Measurements from ENCODE around the gene NUP98. TPM values are rescaled to one million over a fixed set of nuclear protein-coding genes. Genes with fewer than 3 reads are reported as not detected.
"Not testable (repeated sequence)": the region's sequence is repeated elsewhere in the genome, so short reads cannot be mapped to it uniquely, and the experiment has no call there.

Gene NUP98
- total RNA-seq, 2 experiments from 2014 or later: 106 to 108 TPM

DNA sequence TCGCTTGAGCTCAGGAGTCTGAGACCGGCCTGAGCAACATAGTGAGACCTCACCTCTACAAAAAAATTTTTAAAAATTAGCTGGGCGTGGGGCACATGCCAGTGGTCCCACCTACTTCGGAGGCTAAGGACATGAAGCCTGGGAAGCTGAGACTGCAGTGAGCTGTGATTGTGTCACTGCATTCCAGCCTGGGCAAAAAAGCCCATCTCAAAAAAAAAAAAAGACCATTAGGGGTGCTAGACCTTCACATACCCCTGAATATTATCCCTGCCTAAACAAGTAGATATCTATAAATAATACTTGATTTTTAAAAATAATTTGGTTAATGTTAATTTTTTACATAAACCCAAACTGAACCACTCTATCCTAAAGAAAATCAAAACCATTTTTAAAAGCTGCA is 24.2 kb downstream of the NUP98 start:
- H3K9me3 Mint-ChIP-seq (ENCODE audit: insufficient read depth): no peaks in the 10 kb centered on the region
- H3K36me3 Mint-ChIP-seq (ENCODE audit: low read depth): peaks cover 63% of the 10 kb centered on the region
- CTCF ChIA-PET: interaction anchor here (2.7 kb wide), 1 partner anchor 35 kb away, joined by 17 read pairs; the partner anchor contains the start of gene PGAP2
- H3K27ac Mint-ChIP-seq: no peak overlapping the region
- DNase-seq (no peak), ATAC-seq (no peak)
- H3K4me1 Mint-ChIP-seq (ENCODE audit: low read depth): no peaks in the 10 kb centered on the region
- no peak overlapping the region for H3K4me3 Mint-ChIP-seq
- POLR2A ChIA-PET: interaction anchor here (0.5 to 0.6 kb wide), 2 partner anchors 23 to 211 kb away, joined by 3 read pairs; no protein-coding TSS in a partner anchor
- H3K27me3 Mint-ChIP-seq (ENCODE audit: low read depth): no peaks in the 10 kb centered on the region

DNA sequence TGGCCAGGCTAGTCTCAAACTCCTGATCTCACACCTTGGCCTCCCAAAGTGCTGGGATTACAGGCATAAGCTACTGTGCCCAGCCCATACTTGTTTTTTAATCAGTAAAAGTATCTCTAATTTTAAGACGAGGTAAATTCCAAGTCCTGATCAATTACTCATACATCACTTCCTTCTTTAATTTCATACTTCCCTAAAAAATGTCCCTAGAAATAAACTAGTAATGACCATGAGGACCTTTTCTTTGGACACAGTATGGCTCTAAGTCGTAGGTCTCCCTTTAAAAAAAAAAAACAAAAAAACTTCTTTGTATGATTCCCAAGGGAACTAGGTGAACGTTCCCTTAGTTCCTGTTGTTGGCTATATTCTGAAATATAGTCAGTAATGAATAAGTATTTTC is 29.8 kb downstream of the NUP98 start:
- Mint-ChIP-seq H3K4me3 (no peak overlapping the region), H3K27ac (no peak overlapping the region), H3K27me3 (ENCODE audit: low read depth) (no peaks in the 10 kb centered on the region), H3K9me3 (ENCODE audit: insufficient read depth) (no peaks in the 10 kb centered on the region), H3K4me1 (ENCODE audit: low read depth) (no peaks in the 10 kb centered on the region), H3K36me3 (ENCODE audit: low read depth) (peaks cover 69% of the 10 kb centered on the region)
- ATAC-seq: no peak
- no peak for DNase-seq
- ChIA-PET POLR2A (no interaction called here), CTCF (no interaction called here)

DNA sequence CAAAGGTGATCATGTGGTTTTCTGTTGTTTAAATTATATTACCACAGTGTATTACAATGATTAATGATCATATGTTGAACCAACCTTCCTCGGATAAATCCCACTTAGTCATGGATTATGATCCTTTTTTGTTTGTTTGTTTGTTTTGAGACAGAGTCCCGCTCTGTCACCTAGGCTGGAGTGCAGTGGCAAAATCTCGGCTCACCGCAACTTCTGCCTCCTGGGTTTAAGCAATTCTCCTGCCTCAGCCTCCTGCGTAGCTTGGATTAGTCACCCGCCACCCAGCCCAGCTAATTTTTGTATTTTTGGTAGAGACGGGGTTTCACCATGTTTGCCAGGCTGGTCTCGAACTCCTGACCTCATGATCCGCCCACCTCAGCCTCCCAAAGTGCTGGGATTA is 30.5 kb downstream of the NUP98 start:
- H3K27me3 Mint-ChIP-seq (ENCODE audit: low read depth); POLR2A ChIA-PET; H3K4me3 Mint-ChIP-seq; H3K4me1 Mint-ChIP-seq (ENCODE audit: low read depth); H3K9me3 Mint-ChIP-seq (ENCODE audit: insufficient read depth); H3K27ac Mint-ChIP-seq; DNase-seq; ATAC-seq: not testable (repeated sequence)
- peaks cover 70% of the 10 kb centered on the region for H3K36me3 Mint-ChIP-seq (ENCODE audit: low read depth)
- CTCF ChIA-PET: interaction anchor here (0.6 kb wide), 1 partner anchor 43 kb away, joined by 4 read pairs; no protein-coding TSS in a partner anchor

DNA sequence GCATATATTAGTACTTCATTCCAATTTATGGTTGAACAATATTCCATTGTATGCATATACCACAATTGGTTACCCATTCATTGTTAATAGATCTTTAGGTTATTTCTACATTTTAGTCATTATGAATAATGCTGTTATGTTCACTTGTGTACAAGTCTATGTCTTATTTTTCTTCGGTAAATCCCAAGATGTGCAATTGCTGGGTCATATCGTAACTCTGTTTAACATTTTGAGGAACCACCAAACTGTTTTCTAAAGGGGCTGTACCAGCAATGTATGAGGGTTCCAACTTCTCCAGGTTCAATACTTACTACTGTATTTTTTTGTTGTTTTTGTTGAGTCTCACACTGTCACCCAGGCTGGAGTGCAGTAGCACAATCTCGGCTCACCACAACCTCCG is 33.1 kb downstream of the NUP98 start:
- Mint-ChIP-seq H3K4me3 (no peak overlapping the region), H3K36me3 (ENCODE audit: low read depth) (peaks cover 65% of the 10 kb centered on the region), H3K27me3 (ENCODE audit: low read depth) (no peaks in the 10 kb centered on the region), H3K4me1 (ENCODE audit: low read depth) (peaks cover 2% of the 10 kb centered on the region), H3K9me3 (ENCODE audit: insufficient read depth) (no peaks in the 10 kb centered on the region), H3K27ac (no peak overlapping the region)
- ATAC-seq (no peak), DNase-seq (no peak)
- CTCF ChIA-PET: no interaction called here
- POLR2A ChIA-PET: no interaction called here

DNA sequence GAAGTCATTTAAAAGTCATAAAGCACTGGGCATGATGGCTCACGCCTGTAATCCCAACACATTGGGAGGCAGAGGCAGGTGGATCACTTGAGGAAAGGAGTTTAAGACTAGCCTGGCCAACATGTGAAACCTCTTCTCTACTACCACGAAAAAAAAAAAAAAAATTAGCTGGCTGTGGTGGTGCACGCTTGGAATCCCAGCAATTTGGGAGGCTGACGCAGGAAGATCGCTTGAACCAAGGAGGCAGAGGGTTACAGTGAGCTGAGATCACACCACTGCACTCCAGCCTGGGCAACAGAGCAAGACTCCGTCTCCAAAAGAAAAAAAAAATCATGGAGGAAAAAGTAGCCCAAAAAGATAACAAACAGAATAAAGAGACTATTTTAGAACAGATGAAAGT is 42.2 kb downstream of the NUP98 start:
- no peaks in the 10 kb centered on the region for H3K9me3 Mint-ChIP-seq (ENCODE audit: insufficient read depth)
- no peak overlapping the region for H3K4me3 Mint-ChIP-seq
- CTCF ChIA-PET: interaction anchor here (0.9 to 1.2 kb wide), 3 partner anchors 25 to 318 kb away, joined by 3 to 4 read pairs (median 3); partner anchors contain the start of gene PGAP2
- H3K4me1 Mint-ChIP-seq (ENCODE audit: low read depth): no peaks in the 10 kb centered on the region
- H3K36me3 Mint-ChIP-seq (ENCODE audit: low read depth): peaks cover 55% of the 10 kb centered on the region
- POLR2A ChIA-PET: no interaction called here
- no peak overlapping the region for H3K27ac Mint-ChIP-seq
- ATAC-seq (no peak), DNase-seq (no peak)
- H3K27me3 Mint-ChIP-seq (ENCODE audit: low read depth): no peaks in the 10 kb centered on the region

DNA sequence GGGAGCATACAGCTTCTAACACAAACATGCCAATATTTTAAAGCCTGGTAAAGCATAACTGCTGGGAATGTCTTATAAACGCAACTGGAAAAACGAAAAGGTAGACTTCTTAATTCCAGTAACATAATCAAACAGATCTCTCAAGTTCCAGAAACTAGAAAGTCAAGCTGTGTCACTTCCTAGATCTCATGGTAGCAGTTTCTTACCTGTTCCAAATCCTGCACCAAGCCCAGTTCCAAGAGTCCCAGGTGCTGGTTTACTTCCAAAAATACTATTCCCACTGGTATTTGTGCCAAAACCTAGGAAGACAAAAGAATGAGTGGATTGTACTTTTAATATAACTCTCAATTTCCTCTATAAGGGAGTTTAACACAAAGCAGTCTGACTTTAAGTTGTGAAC is 44.2 kb downstream of the NUP98 start:
- Mint-ChIP-seq H3K27ac (no peak overlapping the region), H3K4me1 (ENCODE audit: low read depth) (no peaks in the 10 kb centered on the region), H3K9me3 (ENCODE audit: insufficient read depth) (no peaks in the 10 kb centered on the region), H3K36me3 (ENCODE audit: low read depth) (peaks cover 46% of the 10 kb centered on the region), H3K4me3 (no peak overlapping the region), H3K27me3 (ENCODE audit: low read depth) (no peaks in the 10 kb centered on the region)
- ChIA-PET CTCF (interaction anchor here (0.9 to 1.4 kb wide), 2 partner anchors 56 to 102 kb away, joined by 3 to 5 read pairs; partner anchors contain the start of gene PGAP2), POLR2A (no interaction called here)
- no peak for DNase-seq
- ATAC-seq: no peak

DNA sequence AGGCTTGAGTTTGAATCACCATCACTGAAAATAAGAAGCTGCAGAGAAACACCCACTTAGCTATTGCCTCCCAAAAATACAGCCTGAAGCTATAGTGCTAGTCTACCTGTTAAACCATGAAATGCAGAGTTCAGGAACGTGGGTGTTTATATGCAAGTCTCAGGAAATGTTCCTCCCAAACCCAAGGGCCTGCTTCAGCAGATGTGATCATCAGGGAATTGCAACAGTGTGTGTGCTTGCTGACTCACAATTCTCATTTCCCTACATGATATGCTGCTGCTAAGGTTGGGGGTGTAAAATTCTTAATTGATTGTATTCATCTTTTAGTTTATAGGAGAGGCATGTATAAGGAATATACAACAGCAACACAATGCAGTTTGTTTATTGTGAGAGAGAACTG is 49.6 kb downstream of the NUP98 start:
- POLR2A ChIA-PET: no interaction called here
- Mint-ChIP-seq H3K27ac (no peak overlapping the region), H3K27me3 (ENCODE audit: low read depth) (no peaks in the 10 kb centered on the region), H3K9me3 (ENCODE audit: insufficient read depth) (no peaks in the 10 kb centered on the region), H3K36me3 (ENCODE audit: low read depth) (peaks cover 53% of the 10 kb centered on the region), H3K4me1 (ENCODE audit: low read depth) (no peaks in the 10 kb centered on the region), H3K4me3 (no peak overlapping the region)
- DNase-seq (no peak), ATAC-seq (no peak)
- CTCF ChIA-PET: interaction anchor here (1.2 kb wide), 1 partner anchor 61 kb away, joined by 3 read pairs; the partner anchor contains the start of gene PGAP2

DNA sequence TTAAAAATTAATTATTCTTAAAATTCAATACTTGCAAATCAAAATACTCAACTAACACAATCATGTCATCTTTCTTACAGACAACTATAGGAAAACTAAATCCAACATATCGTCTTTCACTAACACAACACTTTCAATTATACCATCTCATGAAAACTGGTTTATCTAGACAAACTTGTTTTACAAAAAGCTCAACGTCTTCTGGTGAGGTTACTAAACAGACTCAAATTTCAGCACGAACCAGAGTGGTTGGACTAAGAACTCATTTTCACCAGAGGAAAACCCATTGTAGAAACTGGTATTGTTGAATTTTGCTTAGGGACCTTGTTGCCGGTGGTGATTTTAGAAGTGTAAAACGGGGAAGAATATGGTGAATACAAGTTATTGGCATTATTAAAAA is 52.2 kb downstream of the NUP98 start:
- Mint-ChIP-seq H3K27me3 (ENCODE audit: low read depth) (no peaks in the 10 kb centered on the region), H3K4me1 (ENCODE audit: low read depth) (no peaks in the 10 kb centered on the region), H3K4me3 (no peak overlapping the region), H3K27ac (peak overlapping the region; percentile 49), H3K36me3 (ENCODE audit: low read depth) (peaks cover 54% of the 10 kb centered on the region), H3K9me3 (ENCODE audit: insufficient read depth) (no peaks in the 10 kb centered on the region)
- no peak for ATAC-seq
- no peak for DNase-seq
- ChIA-PET POLR2A (no interaction called here), CTCF (interaction anchor here (1.0 to 3.0 kb wide), 2 partner anchors 64 to 328 kb away, joined by 3 to 12 read pairs; partner anchors contain the start of gene PGAP2)

DNA sequence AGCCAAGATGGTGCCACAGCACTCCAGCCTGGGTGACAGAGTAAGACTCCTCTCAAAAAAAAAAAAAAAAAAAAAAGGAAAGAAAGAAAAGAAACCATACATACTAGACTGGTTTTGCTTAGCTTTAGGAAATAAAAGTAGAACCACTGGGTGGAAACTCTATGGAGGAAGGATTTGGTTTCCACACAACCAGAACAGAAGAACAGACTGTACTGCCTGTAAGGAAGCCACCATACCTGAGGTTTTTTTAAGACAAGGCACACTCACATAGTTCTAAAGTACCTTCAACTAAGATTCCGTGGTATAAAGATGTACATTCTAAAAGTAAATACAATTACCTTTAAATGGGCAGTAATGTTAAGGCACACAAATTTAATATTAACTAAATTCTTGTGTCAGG is 58.6 kb downstream of the NUP98 start:
- H3K27ac Mint-ChIP-seq: no peak overlapping the region
- H3K4me1 Mint-ChIP-seq (ENCODE audit: low read depth): no peaks in the 10 kb centered on the region
- H3K36me3 Mint-ChIP-seq (ENCODE audit: low read depth): peaks cover 64% of the 10 kb centered on the region
- CTCF ChIA-PET: interaction anchor here (0.8 to 2.3 kb wide), 2 partner anchors 70 to 333 kb away, joined by 3 to 12 read pairs; partner anchors contain the start of gene PGAP2
- no peaks in the 10 kb centered on the region for H3K9me3 Mint-ChIP-seq (ENCODE audit: insufficient read depth)
- no peaks in the 10 kb centered on the region for H3K27me3 Mint-ChIP-seq (ENCODE audit: low read depth)
- no peak overlapping the region for H3K4me3 Mint-ChIP-seq
- POLR2A ChIA-PET: no interaction called here
- DNase-seq (no peak), ATAC-seq (peak; percentile 39)

DNA sequence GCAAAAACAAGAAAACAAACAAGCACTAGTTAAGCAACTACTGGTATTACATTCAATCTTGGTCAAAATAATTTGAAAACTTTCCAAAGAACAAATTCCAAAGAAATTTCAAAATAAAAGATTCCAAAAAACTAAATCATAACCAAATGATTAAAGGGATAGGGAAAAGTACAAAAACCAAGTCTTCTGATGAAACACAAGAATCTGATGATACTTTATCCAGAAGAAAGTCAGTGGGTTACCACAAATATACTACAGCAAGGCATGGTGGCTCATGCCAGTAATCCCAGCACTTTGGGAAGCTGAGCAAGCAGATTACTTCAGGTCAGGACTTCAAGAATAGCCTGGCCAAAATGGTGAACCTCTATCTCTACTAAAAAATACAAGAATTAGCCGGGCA is 59.1 kb downstream of the NUP98 start:
- ChIA-PET CTCF (interaction anchor here (0.8 to 2.3 kb wide), 2 partner anchors 70 to 334 kb away, joined by 3 to 12 read pairs; partner anchors contain the start of gene PGAP2), POLR2A (no interaction called here)
- ATAC-seq: no peak
- no peak overlapping the region for H3K27ac Mint-ChIP-seq
- no peaks in the 10 kb centered on the region for H3K4me1 Mint-ChIP-seq (ENCODE audit: low read depth)
- peaks cover 68% of the 10 kb centered on the region for H3K36me3 Mint-ChIP-seq (ENCODE audit: low read depth)
- H3K9me3 Mint-ChIP-seq (ENCODE audit: insufficient read depth): no peaks in the 10 kb centered on the region
- no peak for DNase-seq
- H3K4me3 Mint-ChIP-seq: no peak overlapping the region
- H3K27me3 Mint-ChIP-seq (ENCODE audit: low read depth): no peaks in the 10 kb centered on the region

DNA sequence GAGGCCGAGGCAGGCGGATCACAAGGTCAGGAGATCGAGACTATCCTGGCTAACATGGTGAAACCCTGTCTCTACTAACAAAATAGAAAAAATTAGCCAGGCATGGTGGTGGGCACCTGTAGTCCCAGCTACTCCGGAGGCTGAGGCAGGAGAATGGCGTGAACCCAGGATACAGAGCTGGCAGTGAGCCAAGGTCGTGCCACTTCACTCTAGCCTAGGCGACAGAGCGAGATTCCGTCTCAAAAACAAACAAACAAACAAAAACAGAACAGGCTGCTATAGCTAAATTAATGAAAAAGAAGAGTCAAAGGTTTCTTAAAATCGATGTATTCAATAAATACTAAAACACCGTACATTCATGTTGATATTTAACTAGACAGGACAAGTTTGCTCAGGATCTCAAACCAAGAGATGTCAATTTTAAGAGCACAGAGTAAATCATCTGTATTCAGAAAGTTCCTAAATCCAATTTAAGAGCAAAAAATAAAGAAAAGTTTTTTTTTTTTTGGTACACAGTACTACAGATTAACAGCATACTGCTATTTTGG is 59.9 kb downstream of the NUP98 start:
- ChIA-PET POLR2A (no interaction called here), CTCF (no interaction called here)
- ATAC-seq (no peak), DNase-seq (no peak)
- peaks cover 69% of the 10 kb centered on the region for H3K36me3 Mint-ChIP-seq (ENCODE audit: low read depth)
- H3K4me1 Mint-ChIP-seq (ENCODE audit: low read depth): no peaks in the 10 kb centered on the region
- H3K4me3 Mint-ChIP-seq: no peak overlapping the region
- H3K9me3 Mint-ChIP-seq (ENCODE audit: insufficient read depth): no peaks in the 10 kb centered on the region
- no peak overlapping the region for H3K27ac Mint-ChIP-seq
- H3K27me3 Mint-ChIP-seq (ENCODE audit: low read depth): no peaks in the 10 kb centered on the region

DNA sequence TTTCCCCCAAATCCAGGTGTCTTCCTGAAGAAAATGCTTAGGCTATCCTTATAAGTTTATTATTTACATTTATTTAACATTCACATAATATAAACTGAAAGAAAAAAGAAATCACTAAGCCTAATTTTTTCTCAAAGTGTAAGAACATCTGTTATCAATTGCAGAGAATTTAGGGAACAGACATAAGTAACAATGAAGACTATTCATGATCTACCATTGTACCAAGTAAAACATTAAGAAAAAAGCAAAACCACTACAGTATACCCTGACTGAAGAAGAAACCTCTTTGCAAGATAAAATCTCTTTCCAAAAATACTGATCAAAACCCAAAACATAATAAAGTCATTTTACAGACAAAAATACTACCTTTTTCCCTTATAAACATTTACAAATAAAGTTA is 60.5 kb downstream of the NUP98 start:
- H3K36me3 Mint-ChIP-seq (ENCODE audit: low read depth): peaks cover 71% of the 10 kb centered on the region

More for the DNA sequence above, 60.5 kb downstream of the NUP98 start:
- H3K4me3 Mint-ChIP-seq: no peak overlapping the region
- no peaks in the 10 kb centered on the region for H3K4me1 Mint-ChIP-seq (ENCODE audit: low read depth)
- DNase-seq: no peak
- no peaks in the 10 kb centered on the region for H3K9me3 Mint-ChIP-seq (ENCODE audit: insufficient read depth)
- ChIA-PET CTCF (no interaction called here), POLR2A (no interaction called here)
- ATAC-seq: no peak
- H3K27me3 Mint-ChIP-seq (ENCODE audit: low read depth): no peaks in the 10 kb centered on the region
- no peak overlapping the region for H3K27ac Mint-ChIP-seq
